HG03135 (cell line): ENCODE measurements around the gene CDH4.

Experiments used
- ATAC-seq: cut with Tn5 transposase; IDR thresholded peaks from one replicate; pipeline ENCODE4 v1.9.1; 2021; ENCODE audit warnings: mild to moderate bottlenecking, moderate library complexity; ENCODE audit not compliant: unreplicated experiment

The CDH4 gene

GRCh38 chr20:61251529-61252393 is at the start of gene CDH4:
CDH4 (plus strand) TSS chr20:61252261.
- ATAC-seq: no peak

- no peak for ATAC-seq
Measured at GRCh38 chr20:61203320-61203719, 48.7 kb upstream of the CDH4 start.

GRCh38 chr20:61204206-61204605 is 47.9 kb upstream of the CDH4 start:
- ATAC-seq: no peak

GRCh38 chr20:61205769-61206168 is 46.3 kb upstream of the CDH4 start:
- no peak for ATAC-seq

DNA sequence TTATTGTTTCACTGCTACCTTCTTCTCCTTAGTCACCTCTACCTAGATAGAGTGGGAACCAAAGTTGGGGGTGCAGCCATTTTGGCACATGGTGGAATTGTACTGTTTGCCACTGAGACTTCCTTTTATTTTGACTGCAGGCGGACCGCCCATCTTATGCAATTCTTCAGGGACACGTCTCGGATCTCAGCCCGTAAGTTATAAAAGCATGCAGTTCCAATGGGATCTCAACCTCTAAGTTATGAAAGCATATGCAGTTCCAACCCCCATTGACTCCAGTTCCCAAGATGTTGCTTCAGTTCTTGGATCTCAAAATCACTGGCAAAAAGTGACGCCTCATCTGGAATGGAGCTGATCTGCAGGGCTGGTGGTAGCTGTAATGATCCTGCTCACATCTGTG is 41.2 kb upstream of the CDH4 start:
- ATAC-seq: no peak

GRCh38 chr20:61217848-61218247 is 34.2 kb upstream of the CDH4 start:
- no peak for ATAC-seq

DNA sequence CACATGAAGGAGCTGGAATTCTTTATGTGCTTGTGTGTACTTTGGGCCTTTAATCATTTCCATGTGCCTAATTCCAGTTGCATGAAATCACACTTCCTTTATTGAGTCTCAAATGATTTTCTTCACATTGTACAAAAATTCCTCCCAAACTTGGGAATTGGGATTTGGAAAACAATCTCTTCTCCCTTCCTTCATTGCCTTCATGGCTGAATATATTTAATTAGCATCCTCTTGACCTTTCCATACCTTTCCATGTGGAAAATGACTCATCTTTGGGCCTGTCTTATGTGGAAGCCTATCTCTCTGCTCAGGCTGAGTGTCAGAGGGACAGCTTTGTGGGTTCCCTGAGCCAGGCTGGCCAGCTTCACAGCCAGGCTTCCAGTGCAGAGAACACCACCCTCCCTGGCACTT is 33.0 kb upstream of the CDH4 start:
- ATAC-seq: no peak

DNA sequence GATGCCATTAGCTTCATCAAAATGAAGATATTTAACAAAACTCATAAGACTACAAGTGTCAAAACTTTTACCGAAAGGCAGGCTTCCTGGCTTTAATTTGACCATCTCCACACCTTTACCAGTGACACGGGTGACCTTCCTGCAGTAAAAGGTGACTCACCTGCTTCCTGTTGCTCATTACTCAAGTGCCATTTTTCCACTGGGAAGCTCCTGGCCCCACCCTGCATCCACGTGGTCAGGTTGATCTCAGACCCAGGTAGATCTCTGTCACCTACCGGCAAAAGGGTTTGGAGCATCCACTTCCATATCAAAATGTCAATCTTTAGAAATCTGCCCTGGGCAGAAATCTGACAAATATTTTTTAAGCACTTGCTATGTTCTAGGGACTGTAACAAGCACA is 31.9 kb upstream of the CDH4 start:
- no peak for ATAC-seq

DNA sequence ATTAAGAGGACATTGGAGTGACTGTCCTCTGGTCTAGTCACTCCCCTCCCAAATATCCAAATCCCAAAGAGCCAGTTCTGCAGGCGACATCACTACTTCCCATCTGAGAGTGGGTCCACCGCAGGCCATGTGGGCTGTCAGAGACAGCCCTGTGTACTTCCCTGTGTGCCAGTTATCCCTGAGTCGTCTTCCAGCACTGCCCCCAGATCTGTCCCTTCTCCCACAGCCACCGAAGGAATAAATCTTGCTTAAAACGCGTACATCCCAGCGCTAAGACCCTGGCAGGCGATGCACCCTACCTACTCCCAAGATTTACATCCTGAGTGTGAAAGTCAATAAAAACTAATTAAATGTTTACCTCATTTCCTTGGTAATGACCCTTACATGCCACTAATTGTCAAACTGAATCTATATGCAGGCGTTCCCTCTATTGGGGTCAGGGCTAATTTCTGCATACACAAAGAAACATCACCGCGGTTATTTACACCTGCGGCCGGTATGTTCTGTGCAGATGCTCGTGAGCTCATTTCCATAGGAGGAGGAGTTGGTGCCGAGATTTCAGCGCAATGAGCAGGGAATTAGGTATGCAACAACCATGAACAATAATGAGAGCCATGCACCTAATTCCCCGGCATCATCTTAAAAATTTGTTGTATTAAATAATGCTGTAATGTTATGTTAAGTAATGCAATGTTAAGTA is 31.3 kb upstream of the CDH4 start:
- no peak for ATAC-seq

DNA sequence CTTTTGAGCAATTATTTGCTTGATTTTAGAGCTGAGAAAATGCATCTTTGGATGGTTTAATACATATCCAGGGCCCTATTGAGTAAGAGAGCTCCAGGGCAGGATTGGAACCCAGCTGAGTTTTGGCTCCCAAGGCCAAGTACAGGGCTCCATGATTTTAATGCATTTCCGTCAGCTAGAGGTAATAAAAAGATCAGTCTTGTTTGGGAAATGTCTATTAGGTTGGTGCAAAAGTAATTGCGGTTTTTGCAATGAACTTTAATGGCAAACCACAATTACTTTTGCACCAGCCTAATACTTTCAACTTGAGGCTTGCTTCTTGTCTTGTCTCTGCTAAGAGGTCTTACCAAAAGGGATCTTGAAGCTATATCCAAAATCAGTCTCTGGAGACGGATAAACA is 29.4 kb upstream of the CDH4 start:
- no peak for ATAC-seq

GRCh38 chr20:61223121-61223520 is 28.9 kb upstream of the CDH4 start:
- ATAC-seq: no peak

- ATAC-seq: no peak
Measured at GRCh38 chr20:61230166-61230565, 21.9 kb upstream of the CDH4 start.

GRCh38 chr20:61233590-61233989 is 18.5 kb upstream of the CDH4 start:
- ATAC-seq: no peak

GRCh38 chr20:61234224-61234890 is 17.7 kb upstream of the CDH4 start:
- no peak for ATAC-seq

DNA sequence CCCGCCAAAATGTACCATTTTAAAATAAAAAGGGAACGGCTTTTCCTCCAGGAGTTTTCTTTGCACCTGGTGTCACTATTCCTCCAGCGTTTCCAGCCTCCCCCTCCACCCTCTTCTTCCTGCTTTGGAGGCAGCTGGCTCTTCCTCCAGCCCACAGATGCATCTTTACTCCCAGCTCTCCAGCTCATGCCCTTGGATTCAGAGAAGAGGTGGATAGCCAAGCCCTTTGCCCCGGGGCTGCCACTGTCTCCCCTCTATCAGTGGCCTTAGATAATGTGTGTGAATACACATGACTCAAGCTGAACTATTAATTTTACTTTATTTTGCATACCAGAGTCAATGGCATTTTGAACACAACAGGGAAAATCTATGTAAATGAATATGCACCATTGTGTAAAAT is 15.3 kb upstream of the CDH4 start:
- no peak for ATAC-seq

DNA sequence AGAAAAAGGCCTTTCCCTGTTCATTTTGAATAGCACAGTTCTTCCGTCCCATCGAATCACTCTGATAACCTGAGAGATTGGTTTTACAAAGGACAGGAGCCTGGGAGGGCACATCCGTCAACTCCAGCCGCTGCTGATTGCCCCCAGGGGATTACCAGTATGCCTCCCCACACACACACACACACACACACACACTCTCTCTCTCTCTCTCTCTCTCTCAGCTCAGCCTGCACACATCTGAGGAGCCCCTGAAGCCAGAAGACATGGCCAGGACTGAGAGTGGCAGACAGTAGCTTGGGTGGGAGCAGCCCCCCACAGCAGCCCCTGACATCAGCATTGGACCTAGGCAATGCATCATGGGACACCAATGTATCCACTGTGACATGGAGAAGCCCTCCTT is 13.2 kb upstream of the CDH4 start:
- ATAC-seq: no peak

GRCh38 chr20:61240814-61241213 is 11.2 kb upstream of the CDH4 start:
- no peak for ATAC-seq

DNA sequence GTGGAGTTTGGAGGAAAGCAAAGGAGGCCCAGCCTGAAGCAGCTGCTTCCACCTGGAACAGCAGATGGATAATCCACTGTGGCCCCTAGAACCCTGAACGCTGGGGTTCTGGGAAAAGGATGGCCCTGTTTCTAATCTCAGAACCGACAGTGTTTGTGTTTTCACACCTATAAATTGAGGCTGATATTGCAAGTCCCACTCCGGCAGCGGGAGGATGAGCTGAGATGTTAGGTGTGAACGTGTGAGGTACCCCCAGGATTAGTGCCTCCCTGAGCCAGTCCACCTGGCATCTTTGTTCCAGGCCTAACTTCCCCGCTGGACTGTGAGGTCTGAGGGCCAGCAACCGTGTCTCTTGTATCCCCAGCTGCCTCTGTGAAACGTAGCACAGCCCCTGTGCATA is 7.8 kb upstream of the CDH4 start:
- no peak for ATAC-seq

- ATAC-seq: no peak
Measured at GRCh38 chr20:61246269-61246668, 5.8 kb upstream of the CDH4 start.

DNA sequence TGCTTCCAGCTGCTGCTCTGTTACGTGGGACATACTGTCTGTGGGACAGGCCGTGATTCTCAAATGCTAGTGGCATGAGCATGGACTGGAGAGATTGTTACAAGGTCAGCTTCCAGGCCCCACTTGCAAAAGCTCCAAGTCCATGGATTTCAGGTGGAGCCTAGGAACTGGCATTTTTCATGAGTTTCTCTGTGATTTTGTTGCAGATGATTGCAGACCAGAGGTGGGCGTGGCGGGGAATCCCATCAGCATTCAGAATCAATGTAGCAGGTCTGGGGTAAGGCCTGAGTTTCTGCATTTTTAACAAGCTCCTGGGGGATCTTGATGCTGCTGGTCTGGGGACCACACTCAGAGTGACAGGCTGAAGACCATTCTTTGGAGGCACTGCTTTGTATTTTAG is 2.4 kb upstream of the CDH4 start:
- ATAC-seq: no peak

- no peak for ATAC-seq
Measured at GRCh38 chr20:61252601-61253263, 671 bp downstream of the CDH4 start.
